ENCODE measurements around the gene SLC2A13.
A peak's percentile ranks its signal among the peaks of the same experiment; 100 is the strongest.

The SLC2A13 gene

DNA sequence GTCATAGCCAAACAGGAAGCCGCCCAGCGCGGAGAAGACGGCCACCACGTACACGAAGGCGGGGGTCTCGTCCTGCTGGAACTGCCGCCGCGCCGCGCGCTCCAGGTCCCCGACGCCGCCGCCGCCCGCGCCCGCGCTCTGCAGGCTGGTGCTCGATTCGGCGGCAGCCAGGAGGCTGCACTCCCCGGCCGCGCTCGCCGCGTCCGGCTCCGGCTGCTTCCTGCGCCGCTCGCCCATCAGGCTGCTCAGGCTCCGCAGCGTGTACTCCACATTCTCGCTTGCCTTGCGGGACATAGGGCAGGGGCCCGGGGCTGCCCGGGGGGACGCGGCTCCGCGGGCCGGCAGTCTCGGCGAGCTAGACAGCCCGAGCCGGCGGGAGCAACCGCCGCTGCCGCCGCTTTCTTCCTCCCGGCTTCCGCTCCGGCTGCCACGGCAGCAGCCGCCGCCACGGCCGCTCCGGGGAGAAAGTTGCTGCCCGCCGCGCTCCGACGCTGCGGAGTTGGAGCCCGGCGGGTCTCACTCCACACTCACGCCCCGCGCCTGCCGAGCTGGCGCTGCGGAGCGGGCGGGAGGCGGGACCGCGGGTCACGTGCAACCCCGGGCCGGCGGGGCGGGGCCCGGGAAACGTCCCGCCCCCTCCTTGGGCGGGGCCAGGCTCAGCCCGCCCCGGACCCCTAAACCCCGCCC lies at the start of gene SLC2A13:
Gene SLC2A13 (minus strand): TSS at position 567 of the 687 bp plus-strand sequence. CDS start 273 bp downstream, at position 294.
- peak; percentile 20 for DNase-seq

DNA sequence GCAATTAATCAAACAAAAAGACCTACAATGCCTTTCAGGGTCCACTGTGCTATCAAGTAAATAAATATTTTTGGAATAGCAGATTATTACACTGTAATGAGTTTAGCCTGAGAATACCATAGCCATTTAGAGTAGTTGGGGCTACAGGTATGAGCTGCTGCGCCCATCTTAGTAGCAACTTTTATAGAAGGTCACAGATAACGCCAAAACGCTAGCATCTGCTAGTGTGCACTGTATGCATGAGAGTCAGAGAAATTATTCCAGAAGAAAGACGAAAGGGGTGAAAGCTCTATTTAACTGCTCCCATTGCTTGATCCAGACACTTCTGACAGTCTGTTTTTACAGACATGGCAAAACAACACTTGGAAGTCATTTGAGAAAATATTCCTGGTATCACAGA lies 48.5 kb upstream of the SLC2A13 start:
- DNase-seq = no peak

DNA sequence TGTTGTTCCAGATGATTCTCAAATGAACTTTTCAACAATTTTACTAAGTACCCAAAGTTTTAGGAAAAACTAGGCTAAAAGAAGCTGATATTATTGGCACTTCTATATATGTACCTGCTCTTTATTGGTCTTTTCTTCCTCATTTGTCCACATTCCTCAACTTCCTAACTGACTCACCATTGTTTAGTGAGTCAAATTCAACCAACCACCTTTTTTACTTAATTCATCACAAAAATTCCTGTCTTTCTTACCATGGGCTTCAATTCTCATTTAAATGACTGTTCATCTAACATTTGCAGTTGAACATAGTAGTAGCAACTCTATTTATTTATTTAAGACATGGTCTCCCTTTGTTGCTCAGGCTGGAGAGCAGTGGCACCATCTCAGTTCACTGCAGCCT lies 47.6 kb upstream of the SLC2A13 start:
- DNase-seq = no peak

DNA sequence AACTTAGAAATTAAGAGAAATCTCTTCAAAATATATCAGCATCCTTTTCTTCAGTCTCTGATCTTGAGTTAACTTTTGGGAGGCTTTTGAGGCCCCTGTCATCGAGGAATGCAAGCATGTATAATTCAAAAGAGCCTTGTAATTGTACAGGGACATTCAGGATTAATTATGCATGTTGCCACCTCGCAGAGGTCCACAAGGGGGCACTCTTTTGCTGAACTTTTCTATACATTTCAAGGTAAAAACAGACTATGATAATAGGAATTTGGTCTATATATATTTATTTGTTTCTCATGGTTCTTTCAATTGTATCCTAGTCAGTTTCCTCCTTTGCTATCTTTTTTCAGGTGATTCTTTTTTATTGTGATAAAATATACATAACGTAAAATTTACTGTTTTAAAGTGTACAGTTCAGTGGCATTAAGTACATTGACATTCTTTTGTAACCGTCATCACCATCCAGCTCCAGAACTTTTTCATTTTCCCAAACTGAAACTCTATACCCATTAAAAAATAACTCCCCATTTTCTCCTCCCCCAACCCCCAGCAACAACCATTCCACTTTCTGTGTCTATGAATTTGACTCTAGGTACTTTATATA lies 47.0 kb upstream of the SLC2A13 start:
- peak; percentile 3 for DNase-seq

DNA sequence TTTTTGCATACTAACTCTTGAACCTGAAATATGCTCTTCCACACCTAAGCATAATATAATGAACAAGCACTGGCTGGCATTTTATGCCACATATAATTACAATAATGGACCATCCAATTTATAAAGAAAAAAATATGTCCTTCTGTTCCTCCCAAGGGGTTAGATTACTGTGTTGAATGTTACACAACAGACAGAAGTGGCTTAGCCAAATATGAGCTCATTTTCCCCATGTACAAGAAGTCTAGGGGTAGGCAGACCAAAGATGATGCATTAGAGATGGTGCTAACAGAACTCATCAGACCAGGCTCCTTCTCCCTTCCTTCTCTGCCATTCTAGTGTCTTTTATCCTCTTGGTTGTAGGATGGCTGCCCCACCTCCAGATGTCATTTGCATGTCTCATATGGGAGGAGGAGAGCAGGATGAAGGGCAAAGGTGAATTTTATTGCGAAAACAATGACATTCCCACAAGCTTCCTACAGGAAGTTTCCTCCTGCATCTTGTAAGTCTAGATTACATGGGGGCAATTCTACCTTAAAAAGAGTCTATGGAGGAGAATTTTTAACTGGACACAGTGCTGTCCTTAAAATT lies 43.9 kb upstream of the SLC2A13 start:
- no peak for DNase-seq

DNA sequence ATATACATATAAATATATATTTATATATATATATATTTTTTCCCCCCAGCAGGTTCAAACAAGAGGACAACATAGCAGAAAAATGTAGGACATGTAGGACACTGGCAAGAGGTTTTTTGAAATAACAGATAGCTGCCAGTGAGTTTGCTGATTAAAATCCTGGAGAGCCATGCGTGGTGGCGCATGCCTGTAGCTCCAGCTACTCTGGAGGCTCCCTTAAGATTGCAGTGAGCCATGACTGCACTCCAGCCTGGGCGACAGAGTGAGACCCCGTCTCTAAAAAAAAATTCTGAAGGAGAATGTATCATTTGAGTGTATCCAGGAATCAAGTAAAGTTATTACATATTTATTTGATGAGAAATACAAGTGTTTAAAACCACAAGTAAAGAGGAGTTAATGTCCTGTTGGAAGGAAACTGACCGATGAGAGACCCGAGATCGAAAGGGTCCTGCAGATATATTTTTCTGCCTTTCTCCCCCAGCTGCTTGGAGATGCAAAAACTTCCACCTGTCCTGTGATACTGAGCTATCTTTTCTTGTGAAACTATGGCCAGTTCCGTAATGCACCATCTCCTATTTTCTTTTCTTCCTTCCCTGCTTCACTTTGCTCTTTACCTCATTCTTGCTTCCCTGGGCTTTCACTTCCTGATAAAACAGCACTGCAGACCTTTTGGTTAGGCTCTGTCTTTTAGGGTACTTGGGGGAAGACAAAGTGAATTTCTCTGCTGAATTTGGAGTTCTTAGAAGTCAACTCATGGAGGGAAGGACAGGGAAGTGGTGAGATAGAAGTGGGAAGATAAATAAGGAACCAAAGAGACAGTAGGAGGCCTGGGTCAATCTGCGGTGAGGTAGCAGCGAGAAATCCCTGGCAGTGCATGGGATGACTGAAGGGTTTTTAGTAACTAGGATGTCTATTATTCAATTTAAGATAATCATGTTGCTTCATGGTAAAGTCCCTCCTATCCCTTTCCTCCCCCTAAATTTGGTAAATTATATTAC lies 41.2 kb upstream of the SLC2A13 start:
- no peak for DNase-seq

DNA sequence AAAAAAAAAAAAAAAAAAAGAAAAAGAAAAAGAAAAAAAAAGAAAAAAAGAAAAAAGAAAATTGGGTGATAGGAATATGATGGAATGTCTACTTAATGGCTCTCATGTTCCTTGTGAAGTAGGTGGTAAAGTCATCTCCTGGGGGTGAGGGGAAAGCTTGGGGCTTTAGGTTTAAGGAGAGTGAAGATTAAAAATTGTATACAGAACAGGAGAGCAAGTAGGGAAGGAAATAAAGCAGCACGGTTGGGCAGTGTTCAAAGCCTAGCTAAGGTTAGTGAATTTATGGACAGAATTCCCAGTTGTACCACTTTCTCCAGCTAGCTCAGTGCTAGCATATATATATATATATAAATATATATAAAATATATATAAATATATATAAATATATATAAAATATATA lies 40.0 kb upstream of the SLC2A13 start:
- no peak for DNase-seq

DNA sequence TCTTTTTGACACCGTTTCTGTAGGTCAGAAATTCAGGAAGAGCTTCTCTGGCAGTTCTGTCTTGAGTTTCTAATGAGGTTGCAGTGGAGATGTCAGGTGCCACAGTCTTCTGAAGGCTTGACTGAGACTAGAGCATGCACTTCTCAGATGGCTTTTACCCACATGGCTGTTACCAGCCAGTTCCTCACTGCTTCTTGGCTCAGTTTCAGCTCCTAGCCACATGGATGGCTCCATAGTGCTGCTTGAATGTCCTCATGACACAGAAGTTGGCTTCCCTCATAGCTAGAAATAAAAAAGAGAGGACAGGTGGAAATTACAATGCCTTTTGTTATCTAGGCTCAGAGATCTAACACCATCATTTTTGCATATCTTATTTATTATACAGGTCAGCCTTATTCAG lies 38.1 kb upstream of the SLC2A13 start:
- DNase-seq = no peak

DNA sequence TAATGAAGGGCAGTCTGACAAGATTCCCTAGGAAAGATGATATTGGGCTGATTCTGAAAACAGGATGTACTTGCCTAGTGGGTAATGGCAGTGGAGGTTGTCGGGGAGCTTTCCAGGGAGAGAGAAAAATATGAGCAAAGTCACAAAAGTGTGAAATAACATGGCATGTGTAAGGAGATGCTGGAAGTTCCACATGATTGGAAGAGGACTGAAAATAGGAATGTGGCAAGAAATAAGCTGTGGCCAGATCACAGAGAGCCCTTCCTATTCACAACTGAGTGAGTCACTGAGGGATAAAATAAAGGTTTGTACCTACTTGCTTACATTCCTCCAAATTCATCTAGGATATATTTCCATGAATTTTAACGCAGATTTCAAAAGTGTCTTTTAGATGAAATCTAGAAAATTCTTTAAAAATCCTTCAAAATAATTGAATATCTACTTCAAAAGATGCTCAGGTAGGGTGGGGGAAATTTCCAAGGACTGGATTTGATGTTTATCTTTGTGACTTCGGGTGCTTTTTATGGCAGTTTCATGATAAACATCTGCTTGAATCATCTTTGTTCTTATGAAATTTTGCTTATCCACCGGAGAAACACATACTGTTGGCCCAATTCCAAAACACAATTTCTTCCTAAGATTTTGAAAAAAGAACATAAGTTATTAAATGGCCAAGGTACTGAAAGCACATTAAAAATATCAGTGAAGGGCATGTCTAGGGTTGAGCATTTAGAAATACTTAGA lies 36.3 kb upstream of the SLC2A13 start:
- DNase-seq = no peak

DNA sequence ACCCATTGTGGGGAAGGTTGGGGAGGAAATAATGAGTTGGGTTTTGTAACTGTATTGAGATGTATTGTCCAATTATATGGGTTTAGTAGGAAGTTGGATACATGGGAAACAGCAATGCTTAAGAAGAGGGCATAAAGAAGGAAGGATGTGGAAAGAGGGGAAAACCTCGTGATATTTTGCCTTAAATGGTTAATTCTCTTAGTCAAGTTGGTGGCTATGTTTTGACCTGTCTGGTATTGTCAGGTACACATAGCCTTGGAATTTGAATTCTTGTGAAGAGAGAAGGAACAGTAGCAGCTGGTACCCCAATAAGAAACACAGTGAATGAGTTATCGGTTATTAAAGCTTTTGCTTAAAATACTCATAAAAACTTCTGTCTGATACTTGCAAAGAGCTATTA lies 32.6 kb upstream of the SLC2A13 start:
- no peak for DNase-seq

DNA sequence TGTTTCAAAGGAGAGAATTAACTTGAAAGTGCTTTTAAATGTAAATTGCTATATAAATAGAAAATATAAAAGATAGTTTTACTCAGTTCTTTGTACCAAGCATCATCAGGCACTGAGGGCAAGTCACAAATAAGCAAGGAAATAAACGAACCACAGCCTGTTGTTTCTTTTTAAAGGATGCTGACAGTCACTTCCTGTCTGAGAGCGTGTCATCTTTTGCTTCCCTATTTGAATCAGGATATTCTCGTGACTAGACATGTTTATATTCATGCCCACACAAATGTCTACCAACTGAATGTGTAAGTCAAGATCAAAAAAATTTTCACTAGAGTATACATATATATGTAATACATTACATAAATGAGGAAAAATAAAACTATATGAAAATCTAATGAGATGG lies 31.4 kb upstream of the SLC2A13 start:
- no peak for DNase-seq

DNA sequence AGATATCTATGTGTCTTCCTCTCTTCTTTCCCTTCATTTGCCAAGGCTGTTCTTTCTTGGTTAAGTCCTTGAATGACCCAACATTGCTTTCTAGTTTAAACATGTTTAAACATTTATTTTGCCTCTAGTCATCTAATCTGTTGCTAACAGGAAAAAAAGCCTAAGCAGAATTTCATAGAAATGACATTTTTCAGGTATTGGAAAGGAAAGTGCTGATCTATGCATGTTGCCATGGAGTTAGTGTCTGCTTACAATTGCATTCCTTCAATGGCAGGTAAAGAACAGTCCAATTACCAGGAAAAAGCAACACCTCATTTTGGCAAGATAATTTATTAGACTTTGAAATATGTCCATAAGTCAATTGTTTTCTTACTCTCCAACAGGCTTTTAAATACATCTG lies 21.5 kb upstream of the SLC2A13 start:
- no peak for DNase-seq

DNA sequence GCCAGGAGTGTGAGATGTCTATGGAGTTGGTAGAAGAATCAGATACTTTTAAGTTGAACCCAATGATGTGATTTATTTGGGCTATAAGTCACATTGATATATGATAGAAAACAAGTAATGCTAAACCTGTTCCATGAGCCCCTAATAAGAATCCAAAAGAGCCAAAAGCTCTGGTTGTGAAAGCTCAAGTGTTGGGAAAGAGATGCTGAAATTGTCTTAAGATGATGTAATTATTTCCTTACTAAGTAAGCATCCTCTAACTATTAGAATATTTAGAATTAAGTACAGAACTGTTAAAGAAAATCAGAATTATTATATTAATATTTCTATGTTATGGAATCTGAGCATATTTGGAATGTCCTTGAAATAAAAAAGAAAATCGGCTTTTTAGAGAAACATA lies 17.6 kb upstream of the SLC2A13 start:
- DNase-seq = no peak

DNA sequence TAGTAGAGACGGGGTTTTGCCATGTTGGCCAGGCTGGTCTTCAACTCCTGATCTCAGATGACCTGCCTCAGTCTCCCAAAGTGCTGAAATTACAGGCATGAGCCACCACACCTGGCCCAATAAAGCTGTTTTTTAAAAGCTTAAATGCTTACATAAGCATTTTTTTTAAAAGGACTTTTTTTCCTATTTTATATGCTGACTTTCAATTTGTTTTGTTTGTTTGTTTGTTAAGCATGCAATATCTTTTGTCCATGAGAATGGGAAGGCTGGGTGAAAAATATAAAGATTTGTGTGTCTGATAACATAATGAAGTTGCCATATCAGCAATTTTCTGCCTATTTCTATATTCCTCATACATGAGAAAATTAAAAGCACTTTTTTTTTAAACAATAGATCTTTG lies 17.0 kb upstream of the SLC2A13 start:
- no peak for DNase-seq

DNA sequence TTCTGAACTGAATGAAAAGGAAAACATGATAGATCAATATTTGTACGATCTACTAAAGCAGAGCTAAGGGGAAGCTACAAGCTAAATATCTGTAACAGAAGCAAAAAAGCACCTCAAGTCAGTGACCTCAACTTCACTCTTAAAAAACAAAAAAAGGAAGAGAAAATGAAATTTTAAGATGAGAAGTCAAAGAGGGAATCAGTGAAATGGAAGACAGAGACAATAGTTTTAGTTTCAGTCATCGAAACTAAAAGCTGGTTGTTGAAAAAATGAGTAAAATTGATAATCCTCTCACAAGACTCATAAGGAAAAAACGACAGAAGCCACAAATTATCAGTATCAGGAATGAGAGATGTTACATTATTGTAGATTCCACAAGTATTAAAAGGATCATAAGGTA lies 11.9 kb upstream of the SLC2A13 start:
- DNase-seq = no peak

DNA sequence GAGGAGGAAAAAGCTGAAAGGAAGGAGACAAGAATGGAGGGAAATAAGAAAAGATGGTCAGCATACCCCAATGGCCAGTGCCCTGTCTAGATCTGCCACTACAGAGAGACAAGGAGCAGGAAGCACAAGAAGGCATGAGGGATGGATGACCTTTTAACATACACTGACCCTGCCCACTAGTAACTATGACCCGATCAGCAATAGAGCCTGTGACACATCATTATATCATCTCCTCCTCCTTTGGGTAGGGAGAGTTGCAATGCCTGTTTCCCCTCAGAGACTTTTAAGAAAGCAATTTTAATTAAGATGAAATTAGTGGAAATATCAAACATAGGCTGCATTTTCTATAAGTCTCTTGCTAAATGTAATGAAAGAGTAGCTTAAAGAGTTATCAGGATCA lies 4.7 kb upstream of the SLC2A13 start:
- no peak for DNase-seq

DNA sequence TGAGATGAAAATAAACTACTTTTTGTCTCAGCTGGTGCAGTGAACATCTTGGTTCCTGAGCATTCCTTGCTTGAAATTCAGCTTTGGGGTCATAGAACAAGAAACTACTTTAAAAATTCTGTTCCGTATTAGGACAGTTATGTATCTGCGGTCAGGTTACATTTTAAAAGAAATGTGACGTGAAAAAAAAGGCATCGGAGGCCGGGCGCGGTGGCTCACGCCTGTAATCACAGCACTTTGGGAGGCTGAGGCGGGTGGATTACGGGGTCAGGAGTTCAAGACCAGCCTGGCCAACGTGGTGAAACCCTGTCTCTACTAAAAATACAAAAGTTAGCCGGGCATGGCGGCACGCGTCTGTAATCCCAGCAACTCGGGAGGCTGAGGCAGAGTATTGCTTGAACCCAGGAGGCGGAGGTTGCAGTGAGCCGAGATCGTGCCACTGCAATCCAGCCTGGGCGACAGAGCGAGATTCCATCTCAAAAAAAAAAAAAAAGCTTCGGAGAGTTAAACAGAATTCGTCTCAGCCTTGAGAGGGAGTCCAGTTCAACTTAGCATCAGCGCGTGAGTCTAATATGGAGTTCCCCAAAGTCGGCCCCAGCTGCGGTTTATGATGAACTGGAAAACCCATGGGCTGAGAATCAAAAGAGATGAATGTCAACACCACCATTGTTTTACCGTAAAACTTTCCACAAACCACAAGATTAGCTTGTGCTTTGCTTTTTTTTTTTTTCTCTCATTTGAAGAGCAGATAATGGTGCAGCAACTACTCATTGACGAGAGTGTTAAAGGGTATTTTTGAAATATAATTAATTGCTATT lies 2.1 kb upstream of the SLC2A13 start:
- DNase-seq = no peak

DNA sequence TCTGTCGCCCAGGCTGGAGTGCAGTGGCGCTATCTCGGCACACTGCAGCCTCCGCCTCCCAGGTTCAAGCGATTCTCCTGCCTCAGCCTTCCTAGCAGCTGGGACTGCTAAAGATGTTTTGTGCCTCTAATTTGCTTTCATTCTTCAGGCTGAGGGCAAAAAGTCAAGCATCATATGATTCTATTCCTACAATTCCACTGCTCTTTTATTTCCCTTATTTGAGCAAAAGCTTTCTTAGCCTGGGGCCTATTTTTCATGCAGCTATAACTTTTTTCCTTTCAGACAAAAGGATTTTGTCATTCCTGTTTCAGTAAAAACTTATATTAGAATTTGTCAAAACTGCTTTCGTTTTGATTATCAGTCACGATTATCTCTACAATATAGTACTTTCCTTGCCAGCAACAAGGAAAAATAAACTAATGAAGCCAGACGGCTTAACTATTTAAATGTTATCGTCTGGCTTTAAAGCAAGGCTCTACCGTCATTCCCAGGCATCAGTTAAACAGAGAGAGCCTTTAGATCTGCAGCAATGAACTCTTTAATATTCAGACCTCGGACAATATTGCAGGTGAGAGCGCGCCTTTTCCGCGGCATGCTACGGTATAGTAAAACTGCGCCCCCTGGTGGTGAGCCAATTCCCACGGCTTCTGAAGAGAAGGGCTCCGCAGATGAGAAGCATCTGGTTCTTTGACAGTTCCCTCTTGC lies 1.4 kb upstream of the SLC2A13 start:
- DNase-seq = peak; percentile 84

DNA sequence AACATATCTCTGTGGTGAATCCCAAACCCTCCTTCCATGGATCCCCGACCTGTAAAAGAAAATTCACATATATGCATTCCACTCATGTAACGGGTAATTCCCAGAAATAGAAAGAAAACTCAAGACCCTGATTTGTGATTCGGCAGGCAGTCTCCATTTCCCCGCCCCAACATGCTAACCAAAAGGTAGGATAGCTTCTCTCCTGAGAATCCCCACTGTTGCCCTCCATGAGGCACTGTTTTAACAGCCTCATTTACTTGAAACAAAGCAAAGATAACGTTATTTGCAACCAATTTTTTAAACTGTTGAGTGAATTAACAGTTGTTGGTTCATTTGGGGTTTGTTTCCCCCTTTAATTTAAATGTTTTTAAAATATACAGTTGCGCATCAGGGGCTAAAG lies 774 bp upstream of the SLC2A13 start:
- DNase-seq = no peak

DNA sequence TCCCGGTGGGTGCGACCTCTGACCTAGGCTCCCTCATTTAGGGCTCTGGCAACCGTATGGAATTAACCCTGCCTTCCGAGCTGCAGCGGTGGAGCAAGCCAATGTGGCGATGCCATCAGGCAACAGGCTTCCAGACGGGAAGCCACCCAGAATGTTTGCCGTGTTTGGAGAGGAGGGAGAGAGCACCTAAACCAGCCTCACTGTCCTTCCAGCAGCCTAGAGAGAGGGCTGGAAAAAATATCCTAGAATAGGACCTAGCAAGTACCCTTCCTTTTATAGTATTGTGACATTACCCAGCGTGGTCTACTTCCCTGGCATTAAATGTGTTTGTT lies 287 bp upstream of the SLC2A13 start:
- DNase-seq = peak; percentile 12

DNA sequence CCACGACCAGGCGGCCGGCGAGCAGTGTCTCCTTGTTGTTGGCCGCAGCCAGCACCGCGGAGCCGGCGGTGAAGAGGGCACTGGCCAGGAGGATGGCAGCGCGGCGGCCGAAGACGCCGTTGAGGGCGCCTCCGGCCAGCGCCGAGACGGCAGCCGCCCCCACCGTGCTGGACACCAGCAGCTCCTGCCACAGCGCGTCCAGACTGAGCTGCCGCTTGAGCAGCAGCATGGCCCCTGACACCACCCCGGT lies 691 bp downstream of the SLC2A13 start:
- DNase-seq = no peak

All from NCI-H1417 treated with DMSO at 0.1 percent for 48 hours (cell line).